Peyer's patch (tissue), 4 donors: ENCODE data around the gene KLHDC9. TPM values are rescaled to one million over a fixed set of nuclear protein-coding genes. Genes with fewer than 3 reads are reported as not detected.

Experiments
- DNase-seq, 3 donors: peaks; one replicate each; pipeline ENCODE4 v3.0.0-alpha.2; 2017 to 2019
- H3K27ac ChIP-seq, 4 donors: fragments of 200-600 bp; sonication (generic); one replicate each; pipeline ENCODE4 v1.5.1; 2016 to 2019
- H3K27me3 ChIP-seq, 2 donors: fragments of 200-600 bp; sonication (generic); one replicate each; pipeline ENCODE4 v1.5.1; 2019
- H3K36me3 ChIP-seq, 3 donors: fragments of 200-600 bp; sonication (generic); one replicate each; pipeline ENCODE4 v1.5.1; 2016 to 2019
- H3K4me1 ChIP-seq, 4 donors: fragments of 200-600 bp; sonication (generic); one replicate each; pipeline ENCODE4 v1.5.1; 2016 to 2019
- H3K4me3 ChIP-seq, 4 donors: fragments of 200-600 bp; sonication (generic); 1 replicate in 3 of 4; 2 replicates in 1 of 4; pipeline ENCODE4 v1.5.1; 2016 to 2019; ENCODE audit warnings: mild to moderate bottlenecking in 1 of 4
- H3K9me3 ChIP-seq, 4 donors: fragments of 200-600 bp; sonication (generic); one replicate each; pipeline ENCODE4 v1.5.1; 2016 to 2019; ENCODE audit warnings: mild to moderate bottlenecking in 1 of 4
- POLR2A ChIP-seq, 2 donors: fragments of 450-650 bp; IDR thresholded peaks; one replicate each; pipeline ENCODE4 v1.5.1; 2017; ENCODE audit warnings: antibody characterized with exemption in 2 of 2, mild to moderate bottlenecking in 2 of 2, moderate library complexity in 2 of 2
- total RNA-seq, 4 donors: library from RNA; depleted of rRNA; stranded (reverse); fragments of >200 nt; gene quantifications; one replicate each; pipeline ENCODE4 v1.1.0, GENCODE V29; 2016
- TF ChIP-seq, protein P1 (sequence below), 6 experiments: fragments of 450-650 bp in 4 of 6; fragments of 200-600 bp in 2 of 6; sonication (generic) in 1 of 6; IDR thresholded peaks; one replicate each; pipeline ENCODE4 v1.5.1; 2017 to 2019; ENCODE audit warnings: antibody characterized with exemption in 6 of 6, mild to moderate bottlenecking in 3 of 6, moderate library complexity in 1 of 6

Gene KLHDC9
- total RNA-seq, 4 donors from 2014 or later = 2.1 to 4.8 (median 2.4) TPM; not detected in 1

DNA sequence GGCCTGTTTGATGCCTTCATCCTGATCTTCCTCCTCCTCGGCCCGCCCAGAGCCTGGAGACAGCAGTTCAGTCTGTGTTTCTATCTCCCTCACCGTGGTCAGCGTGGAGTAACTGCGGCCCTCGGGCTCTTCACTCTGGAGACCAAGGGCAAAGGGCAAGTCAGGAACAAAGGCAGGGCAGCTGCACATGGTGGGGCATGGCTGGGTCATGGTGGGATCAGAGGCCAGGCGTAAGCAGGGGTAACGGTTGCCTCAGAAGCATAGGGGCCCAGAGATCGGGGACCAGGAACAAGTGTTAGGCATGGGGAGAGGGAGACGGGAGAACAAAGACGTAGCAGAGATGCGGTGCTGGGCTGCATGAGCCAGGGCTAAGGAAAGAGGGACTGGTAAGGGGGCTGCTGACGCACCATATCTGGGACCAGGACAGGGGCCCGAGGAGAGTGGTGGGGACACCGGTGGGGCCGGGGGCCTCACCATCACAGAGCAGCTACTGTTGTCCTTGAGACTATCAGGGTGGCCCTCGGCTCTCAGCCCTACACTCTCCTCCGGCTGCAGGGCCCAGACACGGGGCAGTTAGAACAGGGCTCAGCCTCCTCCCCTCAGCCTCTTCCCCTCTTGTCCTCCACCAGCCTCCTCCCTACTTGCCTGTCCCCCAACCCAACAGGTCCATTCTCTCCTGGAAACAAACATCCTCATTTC, 25.3 kb upstream of the KLHDC9 start:
- no peaks in the 10 kb centered on the region for H3K36me3 ChIP-seq
- H3K4me1 ChIP-seq = peaks cover 0 to 5% (median 2%) of the 10 kb centered on the region in 4 donors
- TF ChIP-seq POLR2A (IDR thresholded peaks at IDR 0.05) = no peak
- TF ChIP-seq, protein P1, sequence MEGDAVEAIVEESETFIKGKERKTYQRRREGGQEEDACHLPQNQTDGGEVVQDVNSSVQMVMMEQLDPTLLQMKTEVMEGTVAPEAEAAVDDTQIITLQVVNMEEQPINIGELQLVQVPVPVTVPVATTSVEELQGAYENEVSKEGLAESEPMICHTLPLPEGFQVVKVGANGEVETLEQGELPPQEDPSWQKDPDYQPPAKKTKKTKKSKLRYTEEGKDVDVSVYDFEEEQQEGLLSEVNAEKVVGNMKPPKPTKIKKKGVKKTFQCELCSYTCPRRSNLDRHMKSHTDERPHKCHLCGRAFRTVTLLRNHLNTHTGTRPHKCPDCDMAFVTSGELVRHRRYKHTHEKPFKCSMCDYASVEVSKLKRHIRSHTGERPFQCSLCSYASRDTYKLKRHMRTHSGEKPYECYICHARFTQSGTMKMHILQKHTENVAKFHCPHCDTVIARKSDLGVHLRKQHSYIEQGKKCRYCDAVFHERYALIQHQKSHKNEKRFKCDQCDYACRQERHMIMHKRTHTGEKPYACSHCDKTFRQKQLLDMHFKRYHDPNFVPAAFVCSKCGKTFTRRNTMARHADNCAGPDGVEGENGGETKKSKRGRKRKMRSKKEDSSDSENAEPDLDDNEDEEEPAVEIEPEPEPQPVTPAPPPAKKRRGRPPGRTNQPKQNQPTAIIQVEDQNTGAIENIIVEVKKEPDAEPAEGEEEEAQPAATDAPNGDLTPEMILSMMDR (IDR thresholded peaks at IDR 0.05) = no peak
- H3K9me3 ChIP-seq = no peaks in the 10 kb centered on the region
- no peak for DNase-seq
- H3K27me3 ChIP-seq = no peaks in the 10 kb centered on the region
- H3K27ac ChIP-seq = no peak overlapping the region
- H3K4me3 ChIP-seq = no peak overlapping the region

DNA sequence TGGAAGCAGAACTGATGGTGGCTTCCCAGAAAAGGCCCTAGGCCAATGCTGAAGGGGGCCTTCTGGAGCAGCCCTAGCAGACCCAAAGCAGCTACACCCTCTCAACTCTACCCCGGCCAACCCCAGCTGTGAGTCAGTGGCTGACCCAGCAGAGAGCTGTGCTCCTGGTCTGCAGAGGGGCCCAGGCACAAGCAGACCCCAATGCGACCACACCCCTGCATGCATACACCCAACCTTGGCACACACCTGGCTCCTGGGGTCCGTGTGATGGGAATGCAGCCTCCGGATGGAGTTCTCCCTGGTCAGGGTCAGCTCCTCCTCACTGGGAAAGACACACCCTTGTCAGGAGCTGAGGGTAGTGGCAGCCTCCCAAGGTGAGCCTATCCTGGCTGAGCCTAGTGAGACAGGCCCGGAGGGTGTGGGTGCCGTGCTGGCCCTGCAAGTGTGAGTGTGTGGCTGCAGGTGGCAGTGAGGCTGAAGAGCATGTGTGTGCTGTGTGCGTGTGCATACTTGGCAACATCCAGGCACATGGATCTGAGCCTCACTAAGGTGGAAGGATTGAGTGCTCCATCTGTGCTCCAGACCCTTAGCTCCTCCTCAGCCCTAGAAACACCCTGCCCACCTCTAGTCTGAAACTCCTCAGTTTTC, 24.6 kb upstream of the KLHDC9 start:
- DNase-seq = no peak
- TF ChIP-seq, protein P1 (IDR thresholded peaks at IDR 0.05) = peak in 2 of 6 experiments; percentile 28 to 36
- TF ChIP-seq POLR2A (IDR thresholded peaks at IDR 0.05) = no peak
- H3K9me3 ChIP-seq = no peaks in the 10 kb centered on the region

DNA sequence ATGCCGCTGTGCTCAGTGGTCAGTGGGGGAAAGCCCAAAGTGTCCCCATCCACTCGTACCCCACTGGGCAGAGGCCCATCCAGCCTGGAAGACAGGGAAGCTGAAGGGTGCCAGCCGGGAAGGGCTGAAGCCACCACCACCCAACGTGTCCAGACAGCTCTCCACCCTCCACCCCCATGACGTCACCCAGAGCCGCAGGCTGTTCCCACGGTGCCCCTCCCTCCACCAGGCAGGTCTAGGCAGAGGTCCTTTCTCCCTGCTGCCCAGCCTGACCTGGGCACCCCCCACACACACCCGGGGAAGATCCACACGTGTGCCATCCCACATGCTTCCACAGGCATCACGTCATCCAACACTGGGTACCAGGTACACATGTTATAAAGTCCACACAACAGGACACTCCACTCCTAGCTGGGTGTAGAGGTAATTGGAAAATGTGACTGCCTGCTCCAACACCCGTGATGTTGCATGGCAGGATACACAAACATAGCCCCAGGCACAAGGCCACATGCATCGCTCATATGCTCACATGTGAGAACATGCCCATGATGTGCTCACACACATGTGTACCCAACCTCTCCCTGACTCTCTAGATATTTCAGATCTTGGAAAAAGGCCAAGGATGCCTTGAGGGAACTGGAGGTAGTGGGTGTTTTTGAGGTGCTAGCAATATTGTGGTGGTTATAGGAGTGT, 23.3 kb upstream of the KLHDC9 start:
- Histone ChIP-seq H3K36me3 (no peaks in the 10 kb centered on the region), H3K9me3 (no peaks in the 10 kb centered on the region), H3K27ac (no peak overlapping the region), H3K27me3 (no peaks in the 10 kb centered on the region), H3K4me1 (peaks cover 0 to 5% (median 0%) of the 10 kb centered on the region in 4 donors), H3K4me3 (no peak overlapping the region)
- TF ChIP-seq, protein P1 (IDR thresholded peaks at IDR 0.05) = no peak
- no peak for TF ChIP-seq POLR2A (IDR thresholded peaks at IDR 0.05)
- DNase-seq = no peak

More for the DNA sequence above, 24.6 kb upstream of the KLHDC9 start:
- H3K4me3 ChIP-seq = no peak overlapping the region
- H3K36me3 ChIP-seq = no peaks in the 10 kb centered on the region
- no peak overlapping the region for H3K27ac ChIP-seq
- H3K4me1 ChIP-seq = peaks cover 0 to 5% (median 0%) of the 10 kb centered on the region in 4 donors
- no peaks in the 10 kb centered on the region for H3K27me3 ChIP-seq

DNA sequence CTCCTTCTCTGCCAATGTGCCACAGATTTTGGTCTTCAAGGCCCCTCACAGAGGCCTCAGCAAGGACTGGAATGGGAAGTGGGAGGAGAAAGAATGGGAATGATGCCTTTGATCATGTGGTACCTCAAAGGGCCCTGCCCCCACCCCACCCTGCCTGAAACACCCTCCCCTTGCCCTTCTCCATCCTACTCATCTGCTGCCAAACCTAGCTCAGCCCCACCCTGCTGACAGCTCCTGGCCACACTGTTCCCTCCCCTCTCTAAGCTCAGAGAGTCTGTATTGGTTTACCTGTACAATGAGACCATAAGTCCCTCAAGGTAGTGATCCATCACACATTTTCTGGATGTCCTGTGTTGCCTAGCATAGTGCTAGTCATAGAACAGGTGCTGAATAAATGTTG, 21.8 kb upstream of the KLHDC9 start:
- TF ChIP-seq, protein P1 (IDR thresholded peaks at IDR 0.05) = no peak
- TF ChIP-seq POLR2A (IDR thresholded peaks at IDR 0.05) = no peak
- Histone ChIP-seq H3K27ac (no peak overlapping the region), H3K9me3 (no peaks in the 10 kb centered on the region), H3K27me3 (no peaks in the 10 kb centered on the region), H3K4me1 (no peaks in the 10 kb centered on the region), H3K4me3 (no peak overlapping the region), H3K36me3 (no peaks in the 10 kb centered on the region)
- no peak for DNase-seq

DNA sequence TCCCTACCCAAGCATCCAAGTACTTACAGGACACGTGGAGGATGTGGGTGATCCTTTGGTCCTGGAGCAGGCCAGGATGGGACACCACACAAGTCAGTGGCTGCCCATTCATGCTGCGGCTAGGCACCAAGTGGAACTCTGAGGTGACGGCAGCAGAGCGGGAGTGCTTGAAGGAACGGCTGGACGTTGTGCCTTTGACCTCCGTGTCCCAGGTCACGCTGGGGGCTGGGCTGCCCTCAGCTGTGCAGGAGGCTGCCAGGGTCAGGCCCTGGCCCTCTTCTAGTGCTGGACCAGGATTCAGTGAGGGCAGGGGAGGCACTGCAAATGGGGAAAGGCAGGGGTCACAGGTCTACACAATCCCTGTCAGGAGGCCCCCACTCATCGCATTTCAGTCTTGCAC, 20.7 kb upstream of the KLHDC9 start:
- TF ChIP-seq POLR2A (IDR thresholded peaks at IDR 0.05) = no peak
- TF ChIP-seq, protein P1 (IDR thresholded peaks at IDR 0.05) = no peak
- no peak for DNase-seq
- no peak overlapping the region for H3K4me3 ChIP-seq

More for the DNA sequence above, 20.7 kb upstream of the KLHDC9 start:
- no peak overlapping the region for H3K27ac ChIP-seq
- no peaks in the 10 kb centered on the region for H3K9me3 ChIP-seq
- no peaks in the 10 kb centered on the region for H3K27me3 ChIP-seq
- no peaks in the 10 kb centered on the region for H3K4me1 ChIP-seq
- no peaks in the 10 kb centered on the region for H3K36me3 ChIP-seq
